NCI-H460 (cell line): ENCODE results near the gene FBXO27. TPM values are rescaled to one million over a fixed set of nuclear protein-coding genes. Genes with fewer than 3 reads are reported as not detected.
"Not testable (repeated sequence)": the region's sequence is repeated elsewhere in the genome, so short reads cannot be mapped to it uniquely, and the experiment has no call there.

ENCODE experiments used
- DNase-seq: peaks from one replicate; pipeline ENCODE4 v3.0.0-alpha.2; 2016; ENCODE audit warnings: low read depth; ENCODE audit errors: extremely low read depth
- polyA plus RNA-seq: library from polyadenylated mRNA; depleted of rRNA; stranded (reverse); fragments of >200 nt; gene quantifications from 2 replicates; pipeline ENCODE4 v1.2.3, GENCODE V29; 2014; cell fraction: nucleus; rRNA removed
- total RNA-seq: library from RNA; depleted of rRNA; stranded (reverse); fragments of >200 nt; shearing (Covaris generic); gene quantifications from 2 replicates; pipeline ENCODE4 v1.2.3, GENCODE V29; 2014; rRNA removed

The FBXO27 gene
- total RNA-seq, result 0.52 and 0.59 TPM in 2 replicates
- polyA plus RNA-seq, result 0.14 and 0.15 TPM in 2 replicates

GRCh38 chr19:39032063-39032918, at the start of gene FBXO27:
TSS of gene FBXO27 (minus strand) at chr19:39032549. CDS start at chr19:39032227, 322 bp downstream.
- DNase-seq, result no peak

GRCh38 chr19:39080431-39080830, 48.1 kb upstream of the FBXO27 start:
- DNase-seq, result no peak

GRCh38 chr19:39078436-39079200, 46.3 kb upstream of the FBXO27 start:
- DNase-seq, result peak; percentile 88

GRCh38 chr19:39077323-39077722, 45.0 kb upstream of the FBXO27 start:
- DNase-seq, result no peak

- no peak for DNase-seq
Measured at GRCh38 chr19:39074942-39075341, 42.6 kb upstream of the FBXO27 start.

- no peak for DNase-seq
Measured at GRCh38 chr19:39074205-39074692, 41.9 kb upstream of the FBXO27 start.

GRCh38 chr19:39070888-39071287, 38.5 kb upstream of the FBXO27 start:
- DNase-seq, result no peak

- not testable (repeated sequence) for DNase-seq
Measured at GRCh38 chr19:39068259-39068658, 35.9 kb upstream of the FBXO27 start.

GRCh38 chr19:39067104-39067503, 34.8 kb upstream of the FBXO27 start:
- DNase-seq, result no peak

GRCh38 chr19:39065928-39066327, 33.6 kb upstream of the FBXO27 start:
- no peak for DNase-seq

- DNase-seq, result no peak
Measured at GRCh38 chr19:39064405-39064804, 32.1 kb upstream of the FBXO27 start.

- no peak for DNase-seq
Measured at GRCh38 chr19:39060171-39060570, 27.8 kb upstream of the FBXO27 start.

GRCh38 chr19:39059302-39059701, 27.0 kb upstream of the FBXO27 start:
- no peak for DNase-seq

GRCh38 chr19:39057615-39058014, 25.3 kb upstream of the FBXO27 start:
- no peak for DNase-seq

GRCh38 chr19:39054091-39054470, 21.7 kb upstream of the FBXO27 start:
- DNase-seq, result no peak

GRCh38 chr19:39053276-39054090, 21.1 kb upstream of the FBXO27 start:
- no peak for DNase-seq

- no peak for DNase-seq
Measured at GRCh38 chr19:39052846-39053245, 20.5 kb upstream of the FBXO27 start.

- peak; percentile 40 for DNase-seq
Measured at GRCh38 chr19:39052243-39052746, 19.9 kb upstream of the FBXO27 start.

GRCh38 chr19:39047073-39047472, 14.7 kb upstream of the FBXO27 start:
- DNase-seq, result no peak

GRCh38 chr19:39046037-39046821, 13.9 kb upstream of the FBXO27 start:
- peak; percentile 22 for DNase-seq
